ENCODE measurements around the gene CGNL1.

DNA sequence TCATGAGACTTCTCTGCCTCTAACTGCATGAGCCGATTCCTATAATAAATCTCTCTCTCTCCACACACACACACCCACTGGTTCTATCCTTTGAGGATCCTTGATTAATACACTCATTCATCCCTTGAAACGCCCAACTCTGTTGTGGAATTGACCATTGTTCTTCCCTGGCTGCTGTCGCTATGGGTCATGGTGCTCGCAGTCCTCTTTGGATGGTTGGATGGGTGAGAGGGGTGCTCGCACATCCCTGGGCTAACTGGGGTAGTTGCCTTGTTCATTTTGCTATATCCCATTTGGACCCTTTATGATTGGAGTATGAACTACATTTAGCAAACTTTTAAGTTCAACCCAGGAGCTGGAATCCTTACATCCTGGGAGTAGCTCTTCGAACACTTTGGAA lies 181.5 kb downstream of the CGNL1 start:
- TF ChIP-seq, protein P1, sequence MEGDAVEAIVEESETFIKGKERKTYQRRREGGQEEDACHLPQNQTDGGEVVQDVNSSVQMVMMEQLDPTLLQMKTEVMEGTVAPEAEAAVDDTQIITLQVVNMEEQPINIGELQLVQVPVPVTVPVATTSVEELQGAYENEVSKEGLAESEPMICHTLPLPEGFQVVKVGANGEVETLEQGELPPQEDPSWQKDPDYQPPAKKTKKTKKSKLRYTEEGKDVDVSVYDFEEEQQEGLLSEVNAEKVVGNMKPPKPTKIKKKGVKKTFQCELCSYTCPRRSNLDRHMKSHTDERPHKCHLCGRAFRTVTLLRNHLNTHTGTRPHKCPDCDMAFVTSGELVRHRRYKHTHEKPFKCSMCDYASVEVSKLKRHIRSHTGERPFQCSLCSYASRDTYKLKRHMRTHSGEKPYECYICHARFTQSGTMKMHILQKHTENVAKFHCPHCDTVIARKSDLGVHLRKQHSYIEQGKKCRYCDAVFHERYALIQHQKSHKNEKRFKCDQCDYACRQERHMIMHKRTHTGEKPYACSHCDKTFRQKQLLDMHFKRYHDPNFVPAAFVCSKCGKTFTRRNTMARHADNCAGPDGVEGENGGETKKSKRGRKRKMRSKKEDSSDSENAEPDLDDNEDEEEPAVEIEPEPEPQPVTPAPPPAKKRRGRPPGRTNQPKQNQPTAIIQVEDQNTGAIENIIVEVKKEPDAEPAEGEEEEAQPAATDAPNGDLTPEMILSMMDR (IDR thresholded peaks at IDR 0.05) = no peak
- no peak for TF ChIP-seq EZH2 (IDR thresholded peaks at IDR 0.05)
